SK-N-SH (cell line): Measurements from ENCODE around the gene DDIAS. TPM values are rescaled to one million over a fixed set of nuclear protein-coding genes. Genes with fewer than 3 reads are reported as not detected.

ENCODE experiments used
- CTCF ChIA-PET: fragments of 300-600, 350-600 bp; formaldehyde crosslinking; extraction: SDS; loops from one replicate; lab custom pipeline; 2021; lab: Yijun Ruan, JAX
- POLR2A ChIA-PET: fragments of 350-600 bp; sonication (Branson Sonifier 250); formaldehyde crosslinking; extraction: SDS; loops from one replicate; lab custom pipeline; 2020; ENCODE audit warnings: antibody characterized with exemption, inconsistent platforms; lab: Yijun Ruan, JAX
- DNase-seq: peaks from one replicate; pipeline ENCODE4 v3.0.0; 2012
- H2AFZ ChIP-seq: fragments of 200-600 bp; sonication (generic); 2 replicates; pipeline ENCODE4 v1.8.1; 2016; ENCODE audit warnings: antibody characterized with exemption, mild to moderate bottlenecking, low read depth
- H3F3A ChIP-seq: fragments of 200-600 bp; sonication (generic); replicated peaks from 2 replicates; pipeline ENCODE3; 2016; ENCODE audit warnings: antibody characterized with exemption, mild to moderate bottlenecking; ENCODE audit not compliant: insufficient read depth
- H3K27ac ChIP-seq, 2 experiments: fragments of 200-500 bp in 1 of 2; fragments of 200-600 bp in 1 of 2; sonication (Bioruptor generic) in 1 of 2; sonication (generic), shearing (Covaris generic) in 1 of 2; 2 replicates each; pipeline versions ENCODE4 v1.5.1 to v1.6.1; 2014 to 2016; ENCODE audit warnings: low read depth in 2 of 2, inconsistent platforms in 1 of 2, low read length in 1 of 2, mild to moderate bottlenecking in 1 of 2, mixed read lengths in 1 of 2
- H3K27me3 ChIP-seq: fragments of 200-600 bp; sonication (generic), shearing (Covaris generic); 2 replicates; pipeline ENCODE4 v1.6.1; 2016; ENCODE audit warnings: mixed run types; ENCODE audit not compliant: insufficient read depth
- H3K36me3 ChIP-seq, 2 experiments: fragments of 200-500 bp in 1 of 2; fragments of 200-600 bp in 1 of 2; sonication (Bioruptor generic) in 1 of 2; sonication (generic) in 1 of 2; replicated peaks in 1 of 2; 2 replicates each; pipeline versions ENCODE3 to v1.5.1; 2014 to 2016; ENCODE audit warnings: low read length in 1 of 2, mild to moderate bottlenecking in 1 of 2; ENCODE audit not compliant: insufficient read depth in 2 of 2, control insufficient read depth in 1 of 2
- H3K4me1 ChIP-seq, 2 experiments: fragments of 200-500 bp in 1 of 2; fragments of 200-600 bp in 1 of 2; sonication (Bioruptor generic) in 1 of 2; sonication (generic), shearing (Covaris generic) in 1 of 2; 2 replicates each; pipeline versions ENCODE4 v1.5.1 to v1.6.1; 2014 to 2016; ENCODE audit warnings: low read depth in 1 of 2, low read length in 1 of 2, mixed run types in 1 of 2; ENCODE audit not compliant: insufficient read depth in 2 of 2, control insufficient read depth in 1 of 2
- H3K4me2 ChIP-seq: fragments of 200-600 bp; sonication (generic), shearing (Covaris generic); 2 replicates; pipeline ENCODE4 v1.6.1; 2017; ENCODE audit warnings: mixed run types
- H3K4me3 ChIP-seq, 2 experiments: fragments of 200-500 bp in 1 of 2; fragments of 200-600 bp in 1 of 2; sonication (Bioruptor generic) in 1 of 2; sonication (generic), shearing (Covaris generic) in 1 of 2; 2 replicates each; pipeline versions ENCODE4 v1.5.1 to v1.8.1; 2014 to 2016; ENCODE audit warnings: low read depth in 2 of 2, inconsistent platforms in 1 of 2, low read length in 1 of 2, mild to moderate bottlenecking in 1 of 2, mixed read lengths in 1 of 2, moderate library complexity in 1 of 2
- H3K79me2 ChIP-seq: fragments of 200-600 bp; sonication (generic); 2 replicates; pipeline ENCODE4 v1.8.1; 2017; ENCODE audit warnings: mild to moderate bottlenecking; ENCODE audit not compliant: insufficient read depth
- H3K9ac ChIP-seq: fragments of 200-600 bp; sonication (generic); 2 replicates; pipeline ENCODE4 v1.6.1; 2017; ENCODE audit warnings: mixed run types
- H3K9me2 ChIP-seq: fragments of 200-600 bp; sonication (generic); 2 replicates; pipeline ENCODE4 v1.6.1; 2017; ENCODE audit warnings: mixed run types
- H3K9me3 ChIP-seq: fragments of 200-600 bp; sonication (generic); 2 replicates; pipeline ENCODE4 v1.6.1; 2017; ENCODE audit warnings: mixed run types, mild to moderate bottlenecking, moderate library complexity
- H4K20me1 ChIP-seq: fragments of 200-600 bp; sonication (generic); 2 replicates; pipeline ENCODE4 v1.6.1; 2017; ENCODE audit warnings: mild to moderate bottlenecking, mixed run types; ENCODE audit not compliant: insufficient read depth
- CHD2 ChIP-seq: fragments of 150-350 bp; IDR thresholded peaks from 2 replicates; pipeline ENCODE4 v1.6.1; 2018; ENCODE audit warnings: low read length; ENCODE audit not compliant: partially characterized antibody
- CTCF ChIP-seq: fragments of 200-600 bp; sonication (generic); IDR thresholded peaks from 2 replicates; pipeline ENCODE4 v1.6.1; 2017; ENCODE audit warnings: antibody characterized with exemption, mild to moderate bottlenecking, moderate library complexity
- ELF1 ChIP-seq: IDR thresholded peaks from 2 replicates; pipeline ENCODE4 v1.4.0; 2012
- FOXJ3 ChIP-seq: sonication (generic); formaldehyde crosslinking; IDR thresholded peaks from 2 replicates; pipeline ENCODE4 v1.5.1; 2020; ENCODE audit warnings: mild to moderate bottlenecking, missing genetic modification reagents
- FOXM1 ChIP-seq: IDR thresholded peaks from 2 replicates; pipeline ENCODE4 v1.4.0; 2012; ENCODE audit warnings: low read depth, mild to moderate bottlenecking
- GABPA ChIP-seq: IDR thresholded peaks from 2 replicates; pipeline ENCODE4 v1.4.0; 2012; ENCODE audit warnings: low read depth, mild to moderate bottlenecking
- MAX ChIP-seq: IDR thresholded peaks from 2 replicates; pipeline ENCODE4 v1.4.0; 2012; ENCODE audit warnings: low read depth
- MXI1 ChIP-seq: IDR thresholded peaks from 2 replicates; pipeline ENCODE4 v1.6.1; 2012; ENCODE audit warnings: mild to moderate bottlenecking, low read depth, low read length, improper control_type of control experiment
- POLR2AphosphoS5 ChIP-seq: IDR thresholded peaks from 2 replicates; pipeline ENCODE4 v1.6.1; 2012; ENCODE audit warnings: low read depth, low read length
- RAD21 ChIP-seq: IDR thresholded peaks from 2 replicates; pipeline ENCODE4 v1.6.1; 2012; ENCODE audit warnings: mild to moderate bottlenecking, low read length
- RCOR1 ChIP-seq: fragments of 150-350 bp; IDR thresholded peaks from 2 replicates; pipeline ENCODE4 v1.6.1; 2017; ENCODE audit warnings: antibody characterized with exemption, low read length
- REST ChIP-seq: IDR thresholded peaks from 2 replicates; pipeline ENCODE4 v1.6.1; 2012; ENCODE audit warnings: mild to moderate bottlenecking, low read depth, low read length, moderate library complexity
- RXRA ChIP-seq: IDR thresholded peaks from 2 replicates; pipeline ENCODE4 v1.4.0; 2012; ENCODE audit warnings: low read depth, mild to moderate bottlenecking, borderline replicate concordance
- SIN3A ChIP-seq: IDR thresholded peaks from 2 replicates; pipeline ENCODE4 v1.6.1; 2012; ENCODE audit warnings: low read depth, mild to moderate bottlenecking, low read length, moderate library complexity, borderline replicate concordance
- TAF1 ChIP-seq: IDR thresholded peaks from 2 replicates; pipeline ENCODE4 v1.6.1; 2012; ENCODE audit warnings: low read depth, mild to moderate bottlenecking, low read length, moderate library complexity, borderline replicate concordance
- USF2 ChIP-seq: fragments of 150-350 bp; IDR thresholded peaks from 2 replicates; pipeline ENCODE4 v1.6.1; 2017; ENCODE audit warnings: antibody characterized with exemption, low read length, low read depth, borderline replicate concordance
- ZBTB33 ChIP-seq: IDR thresholded peaks from 2 replicates; pipeline ENCODE4 v1.4.0; 2012; ENCODE audit warnings: low read depth, borderline replicate concordance
- WGBS: methylation state at CpG from one replicate; pipeline ENCODE4 v1.1.6; 2017; ENCODE audit warnings: low lambda C conversion rate; 5-methylcytosine and 5-hydroxymethylcytosine counted together
- polyA plus RNA-seq, 3 experiments: library from polyadenylated mRNA; depleted of rRNA; stranded (reverse); fragments of >200 nt; gene quantifications; 2 replicates each; pipeline ENCODE4 v1.2.3, GENCODE V29; 2012
- TF ChIP-seq, protein P1 (sequence below): IDR thresholded peaks from 2 replicates; pipeline ENCODE4; 2012

Gene DDIAS
- polyA plus RNA-seq, 1 of the 3 experiments (the other 2 are of a cell fraction) = 4.4 TPM

- Histone ChIP-seq H3K4me2 (no peak overlapping the region), H3K27me3 (no peaks in the 10 kb centered on the region), H3K36me3 (no peaks in the 10 kb centered on the region), H3K9ac (no peak overlapping the region), H3K4me1 (no peaks in the 10 kb centered on the region; a peak in 2 of 4 replicates), H3K27ac (no peak overlapping the region), H3K79me2 (no peaks in the 10 kb centered on the region), H3K4me3 (no peak overlapping the region), H3K9me3 (no peaks in the 10 kb centered on the region), H2AFZ (no peak overlapping the region), H3K9me2 (no peaks in the 10 kb centered on the region), H4K20me1 (no peaks in the 10 kb centered on the region), H3F3A (no peaks in the 10 kb centered on the region)
- WGBS = 84% methylated on average over 1 of the region's 1 CpG
- no peak for DNase-seq
- CTCF ChIA-PET = no interaction called here
- no peak for TF ChIP-seq RXRA
- no peak for TF ChIP-seq ELF1
- no peak for TF ChIP-seq POLR2AphosphoS5
- TF ChIP-seq ZBTB33 = no peak
- no peak for TF ChIP-seq USF2
- no peak for TF ChIP-seq FOXJ3 (CRISPR knock-in tag)
- no peak for TF ChIP-seq FOXM1
- no peak for TF ChIP-seq REST
- TF ChIP-seq MXI1 = no peak
- no peak for TF ChIP-seq RAD21
- no peak for TF ChIP-seq MAX
- no peak for TF ChIP-seq SIN3A
- TF ChIP-seq CHD2 = no peak
- no peak for TF ChIP-seq RCOR1
- TF ChIP-seq, protein P1, sequence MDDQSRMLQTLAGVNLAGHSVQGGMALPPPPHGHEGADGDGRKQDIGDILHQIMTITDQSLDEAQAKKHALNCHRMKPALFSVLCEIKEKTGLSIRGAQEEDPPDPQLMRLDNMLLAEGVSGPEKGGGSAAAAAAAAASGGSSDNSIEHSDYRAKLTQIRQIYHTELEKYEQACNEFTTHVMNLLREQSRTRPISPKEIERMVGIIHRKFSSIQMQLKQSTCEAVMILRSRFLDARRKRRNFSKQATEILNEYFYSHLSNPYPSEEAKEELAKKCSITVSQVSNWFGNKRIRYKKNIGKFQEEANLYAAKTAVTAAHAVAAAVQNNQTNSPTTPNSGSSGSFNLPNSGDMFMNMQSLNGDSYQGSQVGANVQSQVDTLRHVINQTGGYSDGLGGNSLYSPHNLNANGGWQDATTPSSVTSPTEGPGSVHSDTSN = no peak
- no peak for TF ChIP-seq CTCF
- TF ChIP-seq GABPA = no peak
- no peak for TF ChIP-seq TAF1
- POLR2A ChIA-PET = interaction anchor here (1.5 kb wide), 1 partner anchor 11 kb away, joined by 3 read pairs; no protein-coding TSS in a partner anchor
These were observed 70.6 kb downstream of the DDIAS start for GRCh38 chr11:82972103-82972502.
